Choroid plexus epithelial cell (primary cell): ENCODE results near the gene MAP2K7.

Experiments
- DNase-seq: peaks from one replicate; pipeline ENCODE4 v3.0.0-alpha.2; 2010; ENCODE audit warnings: low read depth
- H3K4me3 ChIP-seq: 2 replicates; pipeline ENCODE4 v1.5.1; 2011; ENCODE audit warnings: low read depth, mild to moderate bottlenecking, control low read depth, low read length, moderate library complexity
- TF ChIP-seq, protein P1 (sequence below): conservative IDR thresholded peaks from 2 replicates; pipeline ENCODE4 v1.5.1; 2011; ENCODE audit warnings: low read depth, mild to moderate bottlenecking, control low read depth, inconsistent platforms, low read length, moderate library complexity

MAP2K7 gene

DNA sequence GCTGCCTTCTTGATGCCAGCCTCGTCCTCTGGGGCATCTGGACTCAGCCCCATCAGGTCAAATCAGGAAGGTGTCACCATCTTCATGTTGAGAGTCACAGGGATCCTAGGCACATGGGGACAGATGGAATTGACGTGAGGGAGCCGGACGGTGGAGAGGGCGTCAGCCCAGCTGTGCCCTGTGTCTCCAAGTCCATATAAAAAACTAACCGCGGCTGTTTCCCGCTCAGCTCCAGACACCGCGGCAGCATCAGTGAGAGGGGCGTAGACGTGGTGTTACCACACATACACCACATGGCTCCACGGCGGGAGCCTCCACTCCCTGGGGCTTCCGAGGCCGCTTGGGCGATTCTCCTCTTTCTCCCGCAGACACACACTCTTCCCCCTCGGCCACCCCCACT lies 23.8 kb upstream of the MAP2K7 start:
- TF ChIP-seq, protein P1, sequence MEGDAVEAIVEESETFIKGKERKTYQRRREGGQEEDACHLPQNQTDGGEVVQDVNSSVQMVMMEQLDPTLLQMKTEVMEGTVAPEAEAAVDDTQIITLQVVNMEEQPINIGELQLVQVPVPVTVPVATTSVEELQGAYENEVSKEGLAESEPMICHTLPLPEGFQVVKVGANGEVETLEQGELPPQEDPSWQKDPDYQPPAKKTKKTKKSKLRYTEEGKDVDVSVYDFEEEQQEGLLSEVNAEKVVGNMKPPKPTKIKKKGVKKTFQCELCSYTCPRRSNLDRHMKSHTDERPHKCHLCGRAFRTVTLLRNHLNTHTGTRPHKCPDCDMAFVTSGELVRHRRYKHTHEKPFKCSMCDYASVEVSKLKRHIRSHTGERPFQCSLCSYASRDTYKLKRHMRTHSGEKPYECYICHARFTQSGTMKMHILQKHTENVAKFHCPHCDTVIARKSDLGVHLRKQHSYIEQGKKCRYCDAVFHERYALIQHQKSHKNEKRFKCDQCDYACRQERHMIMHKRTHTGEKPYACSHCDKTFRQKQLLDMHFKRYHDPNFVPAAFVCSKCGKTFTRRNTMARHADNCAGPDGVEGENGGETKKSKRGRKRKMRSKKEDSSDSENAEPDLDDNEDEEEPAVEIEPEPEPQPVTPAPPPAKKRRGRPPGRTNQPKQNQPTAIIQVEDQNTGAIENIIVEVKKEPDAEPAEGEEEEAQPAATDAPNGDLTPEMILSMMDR = no peak
- H3K4me3 ChIP-seq = no peak overlapping the region
- no peak for DNase-seq

DNA sequence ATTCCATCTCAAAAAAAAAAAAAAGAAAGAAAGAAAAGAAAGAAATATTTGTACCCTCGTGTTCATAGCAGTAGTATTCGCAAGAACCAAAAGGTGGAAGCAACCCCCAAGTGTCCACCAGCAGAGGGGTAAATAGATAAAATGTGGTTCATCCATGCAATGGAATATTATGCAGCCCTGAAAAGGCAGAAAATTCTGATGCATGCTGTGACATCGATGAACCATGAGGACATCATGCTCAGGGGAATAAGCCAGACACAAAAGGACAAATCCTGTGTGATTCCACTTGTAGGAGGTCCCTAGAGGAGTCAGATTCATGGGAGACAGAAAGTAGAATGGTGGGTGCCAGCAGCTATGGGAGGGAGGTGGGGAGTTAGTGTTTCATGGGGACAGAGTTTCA lies 21.8 kb upstream of the MAP2K7 start:
- no peak overlapping the region for H3K4me3 ChIP-seq
- no peak for DNase-seq
- TF ChIP-seq, protein P1 = no peak

DNA sequence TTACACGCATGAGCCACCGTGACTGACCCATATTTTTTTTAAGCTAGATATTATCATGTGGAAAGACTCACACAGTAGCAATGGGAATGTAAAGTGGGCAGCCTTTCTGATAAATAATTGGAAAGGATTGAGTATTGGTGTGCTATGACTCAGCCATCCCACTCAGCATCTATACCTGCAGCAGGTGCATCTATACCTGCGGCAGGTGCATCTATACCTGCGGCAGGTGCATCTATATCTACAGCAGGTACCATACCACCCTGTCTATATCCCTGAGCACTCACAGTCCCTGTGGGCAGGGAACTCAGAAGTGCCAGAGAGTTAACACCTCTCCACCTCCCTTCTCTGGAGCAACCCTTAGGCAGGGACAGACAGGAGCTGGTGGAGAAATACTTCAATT lies 20.6 kb upstream of the MAP2K7 start:
- TF ChIP-seq, protein P1 = no peak
- H3K4me3 ChIP-seq = no peak overlapping the region
- DNase-seq = no peak

DNA sequence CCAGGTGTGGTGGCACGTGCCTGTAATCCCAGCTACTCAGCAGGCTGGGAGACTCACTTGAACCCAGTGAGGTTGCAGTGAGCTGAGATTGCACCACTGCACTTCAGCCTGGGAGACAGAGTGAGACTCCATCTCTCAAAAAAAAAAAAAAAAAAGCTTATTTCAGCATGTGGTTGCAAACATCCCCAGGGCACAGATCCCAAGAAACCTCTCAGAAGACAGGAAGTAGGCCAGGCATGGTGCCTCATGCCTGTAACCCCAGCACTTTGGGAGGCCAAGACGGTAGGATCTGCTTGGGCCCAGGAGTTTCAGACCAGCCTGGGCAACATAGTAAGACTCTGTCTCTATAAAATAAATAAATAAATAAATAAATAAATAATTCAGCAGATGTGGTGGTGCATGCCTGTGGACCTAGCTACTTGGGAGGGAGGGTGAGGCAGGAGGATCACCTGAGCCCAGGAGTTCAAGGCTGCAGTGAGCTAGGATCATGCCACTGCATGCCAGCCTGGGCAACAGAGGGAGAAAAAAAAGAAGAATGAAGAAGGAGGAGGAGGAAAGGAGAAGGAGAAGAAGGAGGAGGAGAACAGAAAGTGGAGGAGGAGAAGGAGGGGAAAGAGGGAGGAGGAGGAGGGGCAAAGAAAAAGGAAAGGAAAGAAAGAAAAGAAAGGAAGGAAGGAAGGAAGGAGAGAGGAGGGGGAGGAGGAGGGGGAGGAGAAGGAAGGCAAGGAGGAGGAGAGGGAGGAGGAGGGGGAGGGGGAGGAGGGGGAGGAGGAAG lies 19.7 kb upstream of the MAP2K7 start:
- TF ChIP-seq, protein P1 = no peak
- H3K4me3 ChIP-seq = no peak overlapping the region
- peak; percentile 34 for DNase-seq

- no peak for DNase-seq
- no peak overlapping the region for H3K4me3 ChIP-seq
Observed at GRCh38 chr19:7885818-7886217, 17.9 kb upstream of the MAP2K7 start.

GRCh38 chr19:7887408-7888144 lies 16.1 kb upstream of the MAP2K7 start:
- TF ChIP-seq, protein P1 = no peak
- H3K4me3 ChIP-seq = no peak overlapping the region
- no peak for DNase-seq

More at GRCh38 chr19:7885818-7886217, 17.9 kb upstream of the MAP2K7 start:
- TF ChIP-seq, protein P1 = no peak
